Right lung (tissue), 5 donors: ENCODE measurements around the gene PNCK. TPM values are rescaled to one million over a fixed set of nuclear protein-coding genes. Genes with fewer than 3 reads are reported as not detected.
A peak's percentile ranks its signal among the peaks of the same experiment; 100 is the strongest.

Experiments
- DNase-seq, 2 donors: peaks; one replicate each; pipeline ENCODE4 v3.0.0-alpha.2; 2013
- polyA plus RNA-seq, 5 donors: library from polyadenylated mRNA; unstranded; fragments of 120-200 nt; gene quantifications; one replicate each; pipeline versions ENCODE4 v1.2.1 to v1.2.3, GENCODE V29; 2013; ENCODE audit warnings: inconsistent platforms in 1 of 5, low replicate concordance in 1 of 5; ENCODE audit not compliant: insufficient read length in 5 of 5, insufficient read depth in 1 of 5

Gene PNCK
- polyA plus RNA-seq, 5 donors, result 0.54 to 1.1 (median 0.64) TPM

- no peak for DNase-seq
These were observed 31.5 kb downstream of the PNCK start for GRCh38 chrX:153642051-153642654.

- no peak for DNase-seq
These were observed 32.0 kb downstream of the PNCK start for GRCh38 chrX:153641627-153642026.

- no peak for DNase-seq
These were observed 32.7 kb downstream of the PNCK start for GRCh38 chrX:153640736-153641575.

- no peak for DNase-seq
These were observed 33.4 kb downstream of the PNCK start for GRCh38 chrX:153640045-153640686.

- DNase-seq, result no peak
These were observed 34.2 kb downstream of the PNCK start for GRCh38 chrX:153639177-153640044.

GRCh38 chrX:153638436-153639176, 35.0 kb downstream of the PNCK start:
- no peak for DNase-seq

- no peak for DNase-seq
These were observed 35.6 kb downstream of the PNCK start for GRCh38 chrX:153638041-153638371.

- DNase-seq, result no peak
These were observed 36.2 kb downstream of the PNCK start for GRCh38 chrX:153637121-153638040.

GRCh38 chrX:153636716-153637115, 36.9 kb downstream of the PNCK start:
- DNase-seq, result no peak

GRCh38 chrX:153635788-153636668, 37.6 kb downstream of the PNCK start:
- no peak for DNase-seq

GRCh38 chrX:153635388-153635787, 38.2 kb downstream of the PNCK start:
- no peak for DNase-seq

GRCh38 chrX:153634832-153635231, 38.8 kb downstream of the PNCK start:
- peak in 1 of 2 donors; percentile 23 for DNase-seq

- DNase-seq, result no peak
These were observed 39.4 kb downstream of the PNCK start for GRCh38 chrX:153634236-153634635.

- no peak for DNase-seq
These were observed 39.9 kb downstream of the PNCK start for GRCh38 chrX:153633607-153634180.

GRCh38 chrX:153633048-153633447, 40.6 kb downstream of the PNCK start:
- no peak for DNase-seq

- DNase-seq, result no peak
These were observed 41.0 kb downstream of the PNCK start for GRCh38 chrX:153632595-153632946.

- no peak for DNase-seq
These were observed 41.6 kb downstream of the PNCK start for GRCh38 chrX:153631907-153632594.

- no peak for DNase-seq
These were observed 42.3 kb downstream of the PNCK start for GRCh38 chrX:153631346-153631745.
